GM04504 (cell line): Measurements from ENCODE around the gene TMEM154.
"Not testable (repeated sequence)": the region's sequence is repeated elsewhere in the genome, so short reads cannot be mapped to it uniquely, and the experiment has no call there.

Experiments
- DNase-seq: peaks from one replicate; pipeline ENCODE4 v3.0.0-alpha.2; 2012; ENCODE audit warnings: low read depth

Gene TMEM154

DNA sequence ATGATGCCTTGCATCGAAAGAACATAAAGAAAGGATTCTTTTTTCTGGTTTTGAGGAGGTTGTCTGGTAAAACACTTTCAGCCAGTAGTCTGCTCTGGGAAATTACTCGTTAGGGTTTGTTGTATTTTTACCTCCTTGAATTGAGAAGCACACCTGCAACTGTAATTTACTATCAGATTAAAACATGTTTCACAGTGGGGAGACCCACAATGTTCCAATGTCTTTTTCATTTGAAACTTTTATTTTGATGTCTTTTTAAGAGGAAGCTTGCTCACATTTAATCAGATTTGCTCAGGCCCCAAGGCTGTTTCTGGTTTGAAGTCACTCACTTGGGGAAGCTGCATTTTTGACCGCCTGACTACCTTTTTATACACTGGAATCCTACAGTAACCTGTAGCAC, 12.0 kb downstream of the TMEM154 start:
- DNase-seq, result no peak

DNA sequence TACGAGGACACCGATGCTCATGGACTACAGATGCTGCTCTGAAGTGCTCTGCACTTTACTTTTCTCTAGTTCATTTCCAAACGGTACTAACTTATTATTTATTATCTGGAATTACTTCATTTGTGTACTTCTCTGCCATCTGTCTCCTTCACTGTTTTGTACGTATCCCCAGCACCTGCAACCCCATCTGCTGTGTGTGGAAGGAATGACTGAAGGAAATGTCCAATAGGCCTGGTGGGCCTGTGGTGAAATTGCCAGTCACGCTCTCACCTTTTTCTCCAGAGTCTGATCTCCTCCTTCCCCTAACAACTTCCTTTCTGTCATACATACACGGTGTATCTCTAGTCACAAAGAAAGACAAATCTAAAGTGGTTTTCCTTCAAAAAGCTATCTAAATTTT, 12.9 kb downstream of the TMEM154 start:
- no peak for DNase-seq

DNA sequence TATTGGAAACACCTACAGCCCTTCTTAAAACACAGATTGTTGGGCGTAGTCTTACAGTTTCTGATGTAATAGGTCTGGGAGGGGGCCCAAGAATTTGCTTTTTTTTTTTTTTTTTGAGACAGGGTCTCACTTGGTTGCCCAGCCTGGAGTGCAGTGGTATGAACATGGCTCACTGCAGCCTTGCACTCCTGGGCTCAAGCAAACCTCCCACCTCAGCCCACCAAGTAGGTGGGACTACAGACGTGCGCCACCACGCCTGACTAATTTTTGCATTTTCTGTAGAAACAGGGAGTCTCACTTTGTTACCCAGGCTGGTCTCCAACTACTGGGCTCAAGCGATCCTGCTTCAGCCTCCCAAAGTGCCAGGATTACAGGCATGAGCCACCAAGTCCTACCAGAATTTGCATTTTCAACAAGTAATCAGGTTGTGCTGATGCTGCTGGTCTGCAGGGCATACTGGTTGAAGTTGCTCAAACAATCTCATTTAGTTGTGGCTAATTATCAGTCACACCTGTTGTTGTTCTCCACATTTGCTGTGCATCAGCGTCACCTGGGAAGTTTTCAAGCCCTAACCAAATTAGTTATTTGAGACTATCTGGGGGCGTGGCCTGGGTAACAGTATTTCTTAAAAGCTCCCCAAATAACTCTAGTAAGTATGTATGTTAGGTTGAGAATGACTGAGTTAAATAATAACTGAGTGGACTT, 14.0 kb downstream of the TMEM154 start:
- no peak for DNase-seq

DNA sequence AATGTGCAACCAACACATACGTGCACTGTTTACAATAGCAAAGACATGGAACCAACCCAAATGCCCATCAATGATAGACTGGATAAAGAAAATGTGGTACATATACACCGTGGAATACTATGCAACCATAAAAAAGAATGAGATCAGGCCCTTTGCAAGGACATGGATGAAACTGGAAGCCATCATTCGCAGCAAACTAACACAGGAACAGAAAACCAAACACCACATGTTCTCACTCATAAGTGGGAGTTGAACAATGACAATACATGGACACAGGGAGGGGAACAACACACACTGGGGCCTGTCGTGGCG, 15.8 kb downstream of the TMEM154 start:
- not testable (repeated sequence) for DNase-seq

DNA sequence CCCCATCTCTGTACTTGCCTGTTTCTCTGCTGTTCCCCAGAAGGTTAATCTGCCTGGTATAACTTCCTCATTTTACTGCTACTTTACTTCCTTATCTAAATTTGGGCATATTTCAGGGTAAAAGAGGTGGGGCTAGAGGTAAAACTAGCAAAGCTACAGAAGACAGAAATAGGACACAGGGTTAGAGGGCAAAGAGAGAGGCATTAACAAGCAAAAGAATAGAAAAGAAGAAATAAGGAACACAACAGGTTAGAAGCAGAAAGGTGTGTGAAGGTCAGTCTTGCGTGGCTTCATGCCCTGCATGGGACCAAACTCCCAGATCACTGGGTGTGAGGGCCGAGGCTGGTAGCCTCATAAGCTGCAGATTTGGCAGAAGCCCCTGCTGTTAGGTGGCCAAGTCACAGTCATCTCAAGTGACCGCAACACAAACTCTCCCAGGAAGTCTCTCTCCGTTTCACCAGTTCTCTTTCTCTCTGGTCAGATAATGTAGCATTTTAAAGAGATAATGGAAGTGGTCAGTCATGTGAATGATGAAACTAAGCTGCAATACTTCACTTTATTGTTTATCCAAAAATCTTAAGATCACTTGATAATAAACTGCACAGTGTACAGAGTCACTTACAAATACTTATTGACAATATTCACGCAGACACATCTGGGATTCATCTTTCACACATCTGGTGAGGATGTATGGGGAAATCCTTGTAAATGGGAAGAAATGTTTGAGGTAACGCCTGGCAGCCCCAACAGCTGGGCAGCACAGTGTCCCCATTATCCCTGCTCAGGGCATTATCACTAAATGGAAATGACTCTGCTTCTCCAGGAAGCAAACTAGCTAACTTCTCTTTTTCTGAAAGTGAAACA, 16.4 kb downstream of the TMEM154 start:
- peak; percentile 11 for DNase-seq

DNA sequence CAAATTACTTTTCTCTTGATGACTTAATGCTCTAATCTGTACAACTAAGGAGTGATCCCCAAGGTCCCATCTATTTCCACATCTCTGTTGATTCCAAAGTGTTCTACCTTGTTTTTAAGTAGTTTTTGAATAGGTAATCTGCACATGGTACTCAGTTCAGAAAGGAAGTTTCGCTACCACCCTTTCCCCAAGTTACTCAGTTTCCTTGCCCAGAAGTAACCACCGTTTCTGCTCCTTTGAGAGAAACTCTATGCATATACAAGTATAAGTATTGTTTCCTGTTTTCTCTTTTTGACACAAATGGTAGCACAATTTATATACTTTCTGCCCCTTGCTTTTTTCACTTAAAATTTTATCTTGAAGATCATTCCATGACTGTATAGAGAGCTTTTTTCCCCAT, 18.1 kb downstream of the TMEM154 start:
- no peak for DNase-seq

DNA sequence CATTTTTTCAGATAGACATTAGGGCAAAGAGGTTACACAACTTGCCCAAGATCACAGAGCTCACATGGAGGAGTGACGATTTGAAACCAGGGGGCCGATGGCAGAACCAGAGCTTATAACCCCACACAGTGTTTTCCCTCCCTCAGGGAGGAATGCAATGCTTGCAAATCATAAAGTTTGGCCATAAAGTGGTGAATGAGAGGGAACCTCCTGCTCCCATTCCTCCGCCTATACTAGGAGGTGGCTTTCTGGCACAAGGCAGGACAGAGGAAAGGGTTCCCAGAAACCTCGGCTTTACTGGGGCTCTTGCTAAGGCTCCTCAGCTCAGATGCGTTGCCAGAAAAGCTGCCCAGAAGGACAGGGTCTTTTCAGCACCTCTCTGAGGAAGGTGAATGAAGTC, 19.3 kb downstream of the TMEM154 start:
- DNase-seq, result no peak

DNA sequence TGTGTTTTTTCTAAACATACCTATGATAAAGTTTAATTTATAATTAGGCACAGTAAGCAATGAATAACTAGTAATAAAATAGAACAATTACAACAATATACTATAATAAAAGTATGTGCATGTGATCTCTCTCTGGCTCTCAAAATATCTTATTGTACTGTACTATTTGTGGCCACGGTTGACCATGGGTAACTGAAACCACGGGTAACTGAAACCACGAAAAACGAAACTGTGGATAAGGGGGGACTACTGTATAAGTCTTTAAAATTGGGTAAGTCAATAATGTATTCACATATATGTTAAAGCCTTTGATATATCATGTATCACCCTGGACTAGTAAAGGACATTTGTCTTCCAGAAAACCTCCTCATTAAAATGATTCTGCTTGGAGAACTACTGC, 20.0 kb downstream of the TMEM154 start:
- no peak for DNase-seq

DNA sequence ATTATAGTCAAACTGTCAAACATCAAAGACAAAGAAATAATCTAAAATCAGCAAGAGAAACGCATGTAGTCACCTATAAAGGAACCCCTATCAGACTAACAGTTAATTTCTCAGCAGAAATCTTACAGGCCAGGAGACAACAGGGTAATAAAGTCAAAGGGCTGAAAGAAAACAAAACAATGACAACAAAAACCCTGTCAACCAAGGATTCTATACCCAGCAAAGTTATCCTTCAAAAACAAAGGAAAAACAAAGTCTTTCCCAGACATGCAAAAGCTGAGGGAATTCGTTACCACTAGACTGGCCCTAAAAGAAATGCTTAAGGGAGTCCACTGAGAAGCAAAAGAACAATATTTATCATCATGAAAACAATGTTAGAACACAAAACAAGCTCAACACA, 22.1 kb downstream of the TMEM154 start:
- no peak for DNase-seq

DNA sequence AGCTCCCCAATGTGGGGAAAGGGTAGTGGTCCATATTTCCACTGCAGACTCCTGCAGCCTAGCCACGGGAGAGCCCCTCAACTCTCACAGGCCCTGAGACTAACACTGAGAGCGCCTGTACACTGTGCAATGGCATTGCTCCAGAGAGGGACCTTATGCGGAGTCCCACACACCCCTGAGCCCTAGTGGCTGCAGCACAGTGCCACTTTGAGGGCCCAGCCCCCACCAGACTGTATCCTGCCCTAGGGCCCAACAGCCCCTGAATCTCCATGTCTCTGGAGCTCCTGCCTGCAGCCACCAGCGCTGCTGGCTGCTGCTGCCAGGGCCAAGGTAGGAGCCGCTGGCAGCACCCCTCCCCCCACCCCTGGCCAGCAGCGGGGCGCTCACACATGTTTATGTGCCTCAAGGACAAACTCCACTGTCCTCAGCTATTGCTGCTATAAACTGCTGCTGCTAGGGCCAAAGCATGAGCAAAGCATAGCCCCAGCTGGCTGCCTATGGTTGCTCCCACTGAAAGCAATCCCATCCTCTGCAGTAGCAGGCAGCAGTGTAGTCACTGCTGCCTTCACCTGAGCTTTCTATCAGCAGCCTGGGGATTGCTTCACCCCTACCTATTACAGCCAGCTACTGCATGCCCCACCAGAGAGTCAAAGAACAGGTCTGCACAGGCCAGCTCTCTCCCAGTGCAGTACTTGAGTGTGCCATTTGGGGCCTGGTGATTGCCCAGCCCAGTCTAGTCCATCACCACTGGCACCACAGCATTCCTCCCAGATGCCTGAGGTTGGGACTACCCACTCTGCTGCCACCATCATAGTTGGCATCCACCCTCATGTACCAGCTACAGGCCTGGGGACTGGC, 24.3 kb downstream of the TMEM154 start:
- no peak for DNase-seq

DNA sequence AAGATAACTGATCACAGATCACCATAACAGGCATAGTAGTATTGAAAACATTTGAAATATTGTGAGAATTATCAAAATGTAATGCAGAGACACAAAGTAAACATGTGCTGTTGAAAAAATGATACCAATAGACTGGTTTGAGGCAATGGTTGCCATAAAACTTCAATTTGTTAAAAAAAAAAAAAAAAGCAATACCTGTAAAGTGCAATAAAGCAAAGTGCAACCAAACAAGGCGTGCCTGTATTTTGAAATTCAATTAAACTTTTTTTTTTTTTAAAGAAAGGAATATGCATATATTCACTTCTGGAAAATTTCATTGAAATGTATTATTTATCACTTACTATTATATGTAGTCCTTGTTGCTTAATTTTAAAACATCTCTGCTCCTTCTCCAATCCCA, 27.7 kb downstream of the TMEM154 start:
- no peak for DNase-seq

DNA sequence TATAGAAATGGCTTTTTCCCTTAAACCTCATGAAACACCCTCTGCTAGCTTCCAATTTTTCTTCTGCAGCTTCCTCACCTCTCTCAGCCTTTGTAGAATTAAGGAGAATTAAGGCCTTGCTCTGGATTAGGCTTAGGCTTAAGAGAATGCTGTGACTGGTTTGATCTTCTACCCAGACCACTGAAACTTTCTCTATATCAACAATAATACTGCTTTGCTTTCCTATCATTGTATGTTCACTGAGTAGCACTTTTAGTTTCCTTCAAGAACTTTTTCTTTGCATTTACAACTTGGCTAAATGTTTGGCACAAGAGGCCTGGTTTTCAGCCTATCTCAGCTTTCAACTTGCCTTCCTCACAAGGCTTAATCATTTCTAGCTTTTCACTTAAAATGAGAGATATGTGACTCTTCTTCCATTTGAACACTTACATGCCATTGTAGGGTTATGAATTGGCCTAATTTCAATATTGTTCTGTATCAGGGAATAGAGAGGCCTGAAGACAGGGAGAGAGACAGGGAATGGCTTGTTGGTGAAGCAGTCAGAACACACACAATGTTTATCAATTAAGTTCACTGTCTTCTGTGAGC, 28.2 kb downstream of the TMEM154 start:
- no peak for DNase-seq

DNA sequence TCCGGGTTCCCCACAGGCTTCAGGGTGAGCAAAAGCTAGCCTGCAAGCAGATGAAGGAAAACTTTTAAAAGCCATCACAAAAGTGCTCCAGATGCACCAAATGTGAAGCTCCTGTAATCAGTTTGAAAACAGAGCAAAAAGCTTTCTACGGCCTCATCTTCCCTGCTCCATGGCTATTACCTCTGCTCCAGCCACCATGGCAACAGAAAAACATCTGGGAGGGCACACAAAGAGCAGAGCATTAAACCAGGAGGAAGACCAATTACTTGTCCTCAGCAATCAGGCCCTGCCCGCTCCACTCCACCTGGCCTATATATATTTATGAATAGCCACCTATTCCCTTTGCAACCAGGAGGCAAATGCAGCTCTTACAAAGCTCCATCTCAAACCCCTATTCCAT, 33.6 kb downstream of the TMEM154 start:
- DNase-seq, result no peak

DNA sequence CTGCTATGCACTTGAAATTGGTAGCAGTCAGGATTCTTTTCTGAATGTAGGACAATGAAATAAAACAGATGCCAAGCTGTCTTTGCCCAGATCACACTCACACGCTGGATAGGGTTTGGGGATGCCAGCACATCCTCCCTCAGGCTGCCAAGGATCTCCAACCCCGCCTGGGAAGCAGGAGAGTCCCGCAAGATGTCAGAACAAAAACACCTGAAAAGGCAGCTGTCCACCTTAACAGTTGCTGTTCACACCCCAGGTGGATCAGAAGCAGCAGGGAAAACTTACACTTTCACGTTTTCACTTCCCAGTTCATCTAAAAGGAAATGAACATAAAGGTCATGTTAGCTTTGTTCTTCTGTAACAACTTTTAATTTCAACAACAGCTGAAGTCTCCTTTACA, 35.7 kb downstream of the TMEM154 start:
- no peak for DNase-seq

DNA sequence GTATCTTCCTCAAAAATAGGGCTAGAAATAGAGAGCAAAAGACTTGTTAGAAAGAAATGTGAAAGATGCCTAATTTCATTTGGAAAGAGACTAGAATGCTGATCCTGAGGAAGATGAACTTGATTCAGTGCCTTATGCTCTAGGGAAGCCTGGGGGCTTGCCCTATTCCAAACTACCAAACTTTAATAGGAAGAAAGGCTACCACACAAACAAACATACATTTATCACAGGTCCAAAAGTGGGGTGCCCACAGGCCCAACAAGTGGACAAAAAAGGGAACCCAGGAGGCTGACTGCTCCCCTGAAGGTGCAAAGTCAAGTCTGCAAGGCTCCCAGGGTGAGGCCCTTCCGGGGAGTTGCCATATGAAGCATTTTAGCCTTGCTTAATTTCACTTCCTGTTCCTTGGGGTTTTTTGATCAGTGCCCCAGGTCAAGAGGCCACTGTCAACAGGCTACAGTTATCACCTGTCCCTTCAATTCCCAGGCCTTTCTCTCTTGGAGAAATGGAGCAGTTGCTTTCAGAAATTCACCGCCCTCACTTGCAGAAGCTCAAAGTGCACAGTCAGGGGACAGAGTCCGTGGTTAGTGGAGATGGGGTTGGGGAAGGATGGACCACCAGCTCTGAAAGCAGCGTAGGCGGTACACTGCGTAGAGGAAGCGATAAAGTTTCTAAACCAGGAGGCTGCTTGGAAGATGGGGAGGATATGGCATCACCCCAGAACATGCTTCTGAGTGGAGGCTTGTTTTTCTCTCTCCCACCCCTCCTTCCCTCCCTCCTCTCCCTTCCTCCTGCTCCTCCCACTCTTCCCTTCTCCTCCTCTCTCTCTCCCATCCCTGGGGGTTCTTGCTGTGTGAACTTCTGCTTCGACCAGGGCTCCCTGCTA, 36.4 kb downstream of the TMEM154 start:
- DNase-seq, result no peak

DNA sequence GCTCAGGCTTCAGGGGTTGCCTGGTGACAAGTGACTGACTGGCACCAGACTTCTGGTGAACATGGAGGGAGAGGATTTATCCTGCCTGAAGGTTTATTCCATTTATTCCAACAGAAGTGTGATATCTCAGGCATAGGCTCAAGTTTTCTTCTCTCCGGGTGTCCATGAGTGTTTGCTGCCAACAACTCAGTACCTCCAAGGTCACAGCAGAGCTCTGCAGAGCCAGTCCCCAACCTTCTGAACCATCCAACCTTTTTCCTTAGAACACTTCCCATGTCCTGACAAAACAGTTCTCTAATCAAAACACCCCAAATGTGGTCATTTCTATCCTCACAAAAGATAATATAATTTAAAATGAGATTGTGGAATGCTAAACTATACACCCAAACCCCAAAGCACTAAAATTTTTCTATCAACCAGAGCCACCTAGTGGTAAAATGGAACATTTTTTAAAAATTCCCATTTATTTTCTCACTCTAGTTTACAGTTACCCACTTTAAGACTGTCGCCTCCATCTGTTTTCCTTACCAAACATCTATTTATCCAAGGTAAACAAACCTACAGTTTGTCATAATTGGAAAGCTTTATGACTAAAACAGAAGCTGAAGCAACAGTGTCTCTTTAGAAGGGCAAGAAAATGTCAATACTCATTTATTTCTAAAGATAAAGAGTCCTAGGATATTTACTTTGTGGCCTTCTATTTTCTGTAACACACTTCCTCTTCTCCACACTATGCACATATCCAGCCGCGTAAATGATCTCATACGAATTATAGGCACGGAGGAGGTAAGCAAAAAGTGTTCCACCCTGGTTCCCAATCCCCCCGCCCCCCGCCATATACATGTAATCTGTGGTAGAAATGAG, 39.5 kb downstream of the TMEM154 start:
- no peak for DNase-seq

DNA sequence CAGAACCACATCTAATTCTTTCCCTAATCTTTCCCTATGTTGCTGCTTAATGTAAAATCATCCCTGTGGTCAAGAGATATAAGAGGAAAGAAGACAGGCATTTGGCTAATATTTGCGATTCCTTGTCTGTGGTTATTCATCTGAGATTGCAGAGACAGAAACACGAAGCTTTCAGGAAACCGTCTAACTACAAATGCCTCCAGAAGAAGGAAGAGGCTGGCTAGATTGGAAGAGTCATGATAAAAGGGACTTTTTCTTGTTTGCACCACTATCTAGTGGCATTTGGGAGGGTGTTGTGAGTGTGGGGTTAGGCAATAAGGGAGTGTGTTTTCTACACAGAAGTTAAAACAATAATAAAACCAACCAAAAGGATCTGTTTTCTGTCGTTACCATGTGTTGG, 43.9 kb downstream of the TMEM154 start:
- no peak for DNase-seq

DNA sequence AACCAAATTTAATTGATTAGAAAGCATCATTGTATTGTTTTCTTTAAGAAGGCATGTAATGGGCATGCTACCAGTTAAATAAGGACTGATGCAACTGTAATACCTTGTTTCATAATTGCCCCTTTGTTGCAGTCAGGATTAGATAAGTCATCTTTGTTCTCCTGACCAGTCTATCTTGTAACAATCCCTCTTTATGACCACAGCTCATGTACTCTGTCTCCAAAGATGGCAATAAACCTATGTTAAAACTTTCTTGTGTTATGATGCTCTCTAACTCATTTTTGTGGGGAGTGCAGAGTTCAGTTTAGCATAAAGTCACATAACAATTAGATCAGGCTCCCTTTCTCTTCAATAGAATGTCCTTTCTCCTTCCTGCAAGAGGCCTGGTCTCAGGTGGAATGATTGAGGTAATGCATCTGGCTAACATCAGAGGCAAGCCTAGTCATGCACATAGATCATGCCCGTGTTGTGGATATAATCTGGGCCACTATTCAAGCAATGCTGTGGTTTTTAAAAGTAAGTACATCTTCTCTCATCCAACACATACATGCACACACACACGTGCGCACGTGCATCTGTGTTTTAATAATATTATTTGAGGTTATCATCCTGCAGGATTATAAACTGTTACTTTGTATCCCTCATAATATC, 45.6 kb downstream of the TMEM154 start:
- DNase-seq, result no peak

DNA sequence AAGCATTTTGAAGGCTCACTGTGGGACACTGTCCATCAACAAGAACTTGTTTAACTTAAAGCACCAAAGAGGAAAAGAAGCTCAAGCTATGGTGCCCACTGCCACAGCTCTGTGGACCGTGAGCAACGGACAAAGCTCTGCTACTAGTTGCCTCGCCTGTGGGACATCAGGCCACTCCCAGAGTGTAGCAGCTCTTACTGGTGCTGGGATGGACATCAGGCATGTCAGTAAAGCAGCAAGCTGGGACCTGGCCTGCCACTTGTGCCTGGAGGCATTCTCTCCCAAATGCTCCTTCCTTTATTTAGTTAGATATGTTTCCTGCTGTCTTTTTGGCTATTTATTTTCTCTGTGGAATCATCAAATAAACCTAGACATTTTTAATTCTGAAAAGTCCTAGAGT, 46.7 kb downstream of the TMEM154 start:
- DNase-seq, result no peak

DNA sequence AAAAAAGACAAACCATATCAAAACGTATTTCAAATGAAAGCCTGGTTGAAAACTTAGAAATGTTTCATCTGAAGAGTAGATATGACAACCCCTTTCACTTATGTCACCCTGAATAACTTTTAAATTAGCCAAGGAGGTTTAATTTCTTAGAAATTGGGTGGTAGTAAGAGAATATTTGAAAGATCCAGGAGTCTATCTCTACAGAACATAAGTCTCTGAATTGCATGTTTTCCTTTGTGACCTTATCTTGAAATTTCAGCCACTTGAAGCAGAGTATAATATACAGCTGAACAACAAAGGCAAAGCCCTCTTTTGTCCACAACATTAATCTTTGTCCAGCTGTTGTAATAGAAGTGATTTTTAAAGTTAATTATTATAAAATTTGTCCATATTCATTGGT, 49.5 kb downstream of the TMEM154 start:
- DNase-seq, result no peak
